Measurements from ENCODE around the gene CDK5RAP1.
A peak's percentile ranks its signal among the peaks of the same experiment; 100 is the strongest.
"Not testable (repeated sequence)": the region's sequence is repeated elsewhere in the genome, so short reads cannot be mapped to it uniquely, and the experiment has no call there.

The CDK5RAP1 gene, protein sequence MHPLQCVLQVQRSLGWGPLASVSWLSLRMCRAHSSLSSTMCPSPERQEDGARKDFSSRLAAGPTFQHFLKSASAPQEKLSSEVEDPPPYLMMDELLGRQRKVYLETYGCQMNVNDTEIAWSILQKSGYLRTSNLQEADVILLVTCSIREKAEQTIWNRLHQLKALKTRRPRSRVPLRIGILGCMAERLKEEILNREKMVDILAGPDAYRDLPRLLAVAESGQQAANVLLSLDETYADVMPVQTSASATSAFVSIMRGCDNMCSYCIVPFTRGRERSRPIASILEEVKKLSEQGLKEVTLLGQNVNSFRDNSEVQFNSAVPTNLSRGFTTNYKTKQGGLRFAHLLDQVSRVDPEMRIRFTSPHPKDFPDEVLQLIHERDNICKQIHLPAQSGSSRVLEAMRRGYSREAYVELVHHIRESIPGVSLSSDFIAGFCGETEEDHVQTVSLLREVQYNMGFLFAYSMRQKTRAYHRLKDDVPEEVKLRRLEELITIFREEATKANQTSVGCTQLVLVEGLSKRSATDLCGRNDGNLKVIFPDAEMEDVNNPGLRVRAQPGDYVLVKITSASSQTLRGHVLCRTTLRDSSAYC

GRCh38 chr20:33401184-33401920 lies at the start of gene CDK5RAP1:
TSS of gene CDK5RAP1 (minus strand) at chr20:33401519. CDS start at chr20:33397064, 4,455 bp downstream.
- peak; percentile 59 to 74 for DNase-seq

- DNase-seq = no peak
Measured at GRCh38 chr20:33450867-33451266, 49.5 kb upstream of the CDK5RAP1 start.

DNA sequence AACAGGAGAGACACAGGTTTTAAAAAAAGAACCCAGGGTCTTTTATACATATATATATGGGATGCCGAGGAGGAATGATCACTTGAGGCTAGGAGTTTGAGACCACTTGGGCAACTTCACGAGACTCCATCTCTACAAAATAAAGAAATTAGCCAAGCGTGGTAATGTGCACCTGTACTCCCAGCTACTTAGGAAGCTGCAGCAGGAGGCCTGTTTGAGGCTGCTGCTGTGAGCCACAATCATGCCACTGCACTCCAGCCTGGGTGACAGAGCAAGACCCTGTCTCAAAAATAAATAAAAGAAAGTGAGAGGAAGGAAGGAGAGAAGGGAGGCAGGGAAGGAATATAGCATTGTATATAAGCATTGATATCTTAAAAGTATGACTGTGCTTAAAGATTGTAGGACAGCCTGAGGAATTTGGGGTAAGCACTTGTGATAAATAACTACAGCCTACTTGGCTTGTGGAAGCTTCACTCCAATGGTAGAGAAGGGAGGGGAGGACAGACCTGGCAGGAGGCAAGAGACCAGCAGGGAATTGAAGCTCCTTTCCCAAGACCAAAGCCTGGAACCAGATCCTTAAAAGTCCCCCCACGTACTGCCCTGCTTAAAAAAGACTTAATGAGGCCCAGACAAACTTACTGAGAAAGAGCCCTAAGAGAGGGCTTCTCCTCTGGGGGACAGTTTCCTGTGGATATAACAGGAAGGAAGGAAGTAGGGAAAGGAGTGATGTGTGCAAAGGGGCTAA lies 44.7 kb upstream of the CDK5RAP1 start:
- DNase-seq = no peak

- no peak for DNase-seq
Measured at GRCh38 chr20:33444797-33445560, 43.7 kb upstream of the CDK5RAP1 start.

GRCh38 chr20:33443512-33444239 lies 42.4 kb upstream of the CDK5RAP1 start, which contains the start of gene SNTA1:
TSS of gene SNTA1 (minus strand) at chr20:33443763. CDS start at chr20:33443620, 143 bp downstream.
- peak; percentile 54 to 65 for DNase-seq

GRCh38 chr20:33443006-33443511 lies 41.7 kb upstream of the CDK5RAP1 start:
- no peak for DNase-seq

DNA sequence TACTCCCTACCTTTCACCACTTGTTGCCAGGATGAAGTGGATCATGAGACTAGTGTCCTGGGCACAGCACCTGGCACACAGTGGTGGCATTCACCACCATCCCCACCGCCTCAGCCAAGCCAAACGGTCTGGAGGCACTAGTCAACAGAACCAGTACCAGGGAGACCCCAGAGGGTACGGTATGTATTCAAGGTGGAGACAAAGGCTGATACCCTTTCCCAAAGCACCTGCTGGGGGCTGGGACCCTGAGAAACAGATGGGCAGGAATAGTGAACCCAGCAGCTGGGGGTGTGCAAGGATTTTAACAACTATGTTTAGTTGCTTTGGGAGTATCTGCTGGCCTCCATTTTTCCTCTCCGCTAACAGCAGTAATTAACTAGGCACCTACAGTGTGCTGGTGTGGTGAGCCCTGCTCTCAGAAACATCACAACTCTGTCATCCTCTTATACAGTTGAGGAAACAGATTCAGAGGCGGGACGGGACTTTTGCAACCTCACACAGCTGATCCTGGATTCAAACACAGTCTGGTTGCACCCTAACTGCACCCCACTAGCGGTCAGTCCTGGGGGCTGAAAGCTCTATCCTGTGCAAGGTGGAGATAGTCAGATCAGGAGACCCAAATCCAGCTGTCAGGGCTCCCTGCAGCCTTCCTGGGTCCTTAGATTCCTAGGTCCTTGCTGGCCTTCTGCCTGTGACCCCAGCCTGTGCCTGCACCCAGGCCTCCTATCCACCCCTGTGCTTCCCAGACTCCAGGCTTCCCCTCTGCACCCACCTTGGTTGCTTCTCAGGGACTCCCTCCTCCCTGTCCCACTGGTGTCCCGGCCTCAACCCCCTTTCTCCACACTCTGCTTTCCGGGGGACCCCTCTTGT lies 41.1 kb upstream of the CDK5RAP1 start:
- no peak for DNase-seq

GRCh38 chr20:33441142-33441955 lies 40.0 kb upstream of the CDK5RAP1 start:
- DNase-seq = no peak

GRCh38 chr20:33440562-33440961 lies 39.2 kb upstream of the CDK5RAP1 start:
- not testable (repeated sequence) for DNase-seq

- DNase-seq = peak in 1 of 2 donors; percentile 7
Measured at GRCh38 chr20:33438481-33438880, 37.2 kb upstream of the CDK5RAP1 start.

- DNase-seq = no peak
Measured at GRCh38 chr20:33437141-33437911, 36.0 kb upstream of the CDK5RAP1 start.

DNA sequence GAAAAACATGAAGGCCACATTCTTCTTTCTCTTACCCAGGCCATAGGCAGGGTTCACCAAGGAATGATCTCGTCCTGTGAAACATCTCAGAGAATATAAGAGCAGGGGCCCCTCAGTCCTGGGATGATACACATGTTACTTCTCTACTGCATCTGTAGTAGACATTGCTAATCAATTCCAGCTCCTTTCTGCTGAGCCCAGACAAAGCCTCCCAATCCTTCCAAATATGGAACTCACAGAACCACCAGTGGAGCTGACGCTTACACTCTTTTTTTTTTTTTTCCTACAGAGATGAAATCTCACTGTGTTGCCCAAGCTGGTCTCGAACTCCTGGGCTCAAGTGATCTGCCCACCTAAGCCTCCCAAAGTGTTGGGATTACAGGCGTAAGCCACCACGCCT lies 33.1 kb upstream of the CDK5RAP1 start:
- DNase-seq = no peak

- DNase-seq = no peak
Measured at GRCh38 chr20:33433465-33434234, 32.3 kb upstream of the CDK5RAP1 start.

GRCh38 chr20:33431797-33432381 lies 30.6 kb upstream of the CDK5RAP1 start:
- DNase-seq = no peak

DNA sequence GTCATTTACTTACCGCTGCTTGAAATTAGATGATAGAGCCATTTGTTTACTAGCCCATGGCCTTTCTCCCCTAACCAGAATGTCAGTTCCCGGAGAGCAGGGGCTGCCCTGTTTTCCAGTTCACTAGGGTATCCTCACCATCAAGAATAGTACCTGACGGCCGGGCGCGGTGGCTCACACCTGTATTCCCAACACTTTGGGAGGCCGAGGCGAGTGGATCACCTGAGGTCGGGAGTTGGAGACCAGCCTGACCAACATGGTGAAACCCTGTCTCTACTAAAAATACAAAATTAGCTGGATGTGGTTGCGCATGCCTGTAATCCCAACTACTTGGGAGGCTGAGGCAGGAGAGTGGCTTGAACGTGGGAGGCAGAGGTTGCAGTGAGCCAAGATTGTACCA lies 22.6 kb upstream of the CDK5RAP1 start:
- not testable (repeated sequence) for DNase-seq

DNA sequence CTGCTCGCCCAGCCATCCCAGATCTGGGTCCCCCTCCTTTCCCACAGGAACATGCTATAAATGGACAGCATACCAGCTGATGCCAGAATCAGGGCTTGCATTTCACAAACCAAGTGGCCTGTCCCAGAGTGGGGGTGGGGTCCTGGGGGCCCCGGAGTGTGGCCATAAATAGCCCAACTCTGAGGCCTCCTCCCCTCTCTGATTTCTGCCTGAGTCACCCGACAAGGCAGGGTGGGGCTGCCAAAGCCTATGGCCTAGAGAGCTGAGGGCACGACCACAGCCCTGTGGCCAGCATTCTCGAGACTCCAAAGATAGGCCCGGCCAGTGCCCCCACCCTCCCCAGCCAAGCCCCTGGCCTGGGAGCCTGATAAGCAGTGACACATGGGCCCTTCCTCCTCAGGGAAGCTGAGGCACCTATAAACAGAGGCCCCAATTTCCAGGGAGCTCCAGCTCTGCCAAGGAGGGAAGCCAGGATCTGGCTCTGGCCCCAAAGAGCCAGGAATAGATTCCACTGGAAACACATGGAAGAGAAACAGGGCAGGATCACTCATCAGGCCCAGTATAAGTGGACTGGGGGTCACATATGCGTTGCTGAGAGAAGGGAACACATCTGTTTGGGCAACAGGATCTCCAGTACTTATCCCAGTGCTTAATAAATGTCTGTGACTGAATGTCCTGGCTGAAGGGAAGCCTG lies 22.0 kb upstream of the CDK5RAP1 start:
- no peak for DNase-seq
